H1 (cell line): Measurements from ENCODE around the gene PCYT2. TPM values are rescaled to one million over a fixed set of nuclear protein-coding genes. Genes with fewer than 3 reads are reported as not detected.

Experiments
- CTCF ChIA-PET: fragments of 300-600 bp; sonication (Branson Sonifier 250); formaldehyde crosslinking; loops from one replicate; lab custom pipeline; 2021; ENCODE audit not compliant: partially characterized antibody; lab: Charles Lee
- POLR2A ChIA-PET: fragments of 300-600 bp; sonication (Branson Sonifier 250); formaldehyde crosslinking; loops from one replicate; lab custom pipeline; 2021; ENCODE audit warnings: inconsistent platforms; ENCODE audit not compliant: partially characterized antibody; lab: Charles Lee
- DNase-seq, 2 experiments: peaks; one replicate each; pipeline versions ENCODE4 v3.0.0 to v3.0.0-alpha.2; 2010 to 2022; ENCODE audit warnings: low spot score in 2 of 2, low read depth in 1 of 2, mixed read lengths in 1 of 2
- FAIRE-seq: peaks from 2 replicates; lab custom pipeline; 2011; peaks lifted over from hg19 to GRCh38; lab: Jason Lieb, UNC
- H2AFZ ChIP-seq: 2 replicates; pipeline ENCODE4 v1.8.1; 2012; ENCODE audit warnings: low read length, inconsistent platforms
- H2AK5ac ChIP-seq: 2 replicates; pipeline ENCODE4 v1.6.1; 2013; ENCODE audit warnings: low read depth, low read length
- H2BK120ac ChIP-seq: replicated peaks from 2 replicates; pipeline ENCODE3; 2013; ENCODE audit warnings: low read depth, low read length, inconsistent platforms
- H2BK12ac ChIP-seq: 2 replicates; pipeline ENCODE4 v1.6.1; 2013; ENCODE audit warnings: low read depth, low read length
- H2BK15ac ChIP-seq: 2 replicates; pipeline ENCODE4 v1.6.1; 2013; ENCODE audit warnings: low read length
- H2BK20ac ChIP-seq: 2 replicates; pipeline ENCODE4 v1.6.1; 2013; ENCODE audit warnings: low read length
- H2BK5ac ChIP-seq: 2 replicates; pipeline ENCODE4 v1.6.1; 2013; ENCODE audit warnings: low read depth, low read length
- H3K14ac ChIP-seq: 2 replicates; pipeline ENCODE4 v1.6.1; 2013; ENCODE audit warnings: inconsistent platforms; ENCODE audit not compliant: insufficient read length
- H3K18ac ChIP-seq: 2 replicates; pipeline ENCODE4 v1.6.1; 2013; ENCODE audit warnings: low read length; ENCODE audit errors: extremely low read depth
- H3K23ac ChIP-seq: 2 replicates; pipeline ENCODE4 v1.6.1; 2013; ENCODE audit warnings: inconsistent platforms; ENCODE audit not compliant: insufficient read length
- H3K23me2 ChIP-seq: 2 replicates; pipeline ENCODE4 v1.6.1; 2013; ENCODE audit warnings: low read depth, low read length
- H3K27ac ChIP-seq: 2 replicates; pipeline ENCODE4 v1.6.1; 2011; ENCODE audit warnings: low read depth, low read length, inconsistent platforms
- H3K27me3 ChIP-seq, 4 experiments: replicated peaks in 1 of 4; 1 replicate in 1 of 4; 2 replicates in 3 of 4; pipeline versions ENCODE4 v1.6.1 to v1.8.1; 2011 to 2013; ENCODE audit warnings: low read length in 3 of 4, mild to moderate bottlenecking in 3 of 4, inconsistent platforms in 2 of 4, mixed read lengths in 2 of 4, moderate library complexity in 1 of 4; ENCODE audit not compliant: control insufficient read depth in 3 of 4, insufficient read depth in 3 of 4; ENCODE audit errors: extremely low read depth in 1 of 4
- H3K36me3 ChIP-seq, 4 experiments: 2 replicates each; pipeline versions ENCODE4 v1.6.1 to v1.8.1; 2011 to 2013; ENCODE audit warnings: mild to moderate bottlenecking in 4 of 4, low read length in 3 of 4, moderate library complexity in 2 of 4, control low read depth in 1 of 4, inconsistent platforms in 1 of 4; ENCODE audit not compliant: insufficient read depth in 4 of 4, control insufficient read depth in 2 of 4
- H3K4ac ChIP-seq: replicated peaks from 2 replicates; pipeline ENCODE3; 2013; ENCODE audit warnings: low read length, low read depth, mixed read lengths, inconsistent platforms; ENCODE audit not compliant: insufficient read length
- H3K4me1 ChIP-seq, 4 experiments: replicated peaks in 1 of 4; 1 replicate in 1 of 4; 2 replicates in 3 of 4; pipeline versions ENCODE4 v1.6.1 to v1.8.1; 2011 to 2013; ENCODE audit warnings: low read length in 3 of 4, inconsistent platforms in 2 of 4, mixed read lengths in 1 of 4; ENCODE audit not compliant: insufficient read depth in 4 of 4, control insufficient read depth in 3 of 4
- H3K4me2 ChIP-seq, 2 experiments: 2 replicates each; pipeline versions ENCODE4 v1.6.1 to v1.8.1; 2011 to 2013; ENCODE audit warnings: low read depth in 2 of 2, low read length in 2 of 2, control low read depth in 1 of 2, inconsistent platforms in 1 of 2, mild to moderate bottlenecking in 1 of 2; ENCODE audit not compliant: insufficient read depth in 1 of 2
- H3K4me3 ChIP-seq, 4 experiments: fragments of 200-600, 300-600 bp in 1 of 4; sonication (generic), shearing (Covaris generic), sonication (Bioruptor Twin) in 1 of 4; 2 replicates each; pipeline versions ENCODE4 v1.5.1 to v1.8.1; 2011 to 2016; ENCODE audit warnings: low read length in 4 of 4, low read depth in 3 of 4, control low read depth in 2 of 4, inconsistent platforms in 2 of 4, mild to moderate bottlenecking in 2 of 4, mixed read lengths in 1 of 4, moderate library complexity in 1 of 4; ENCODE audit not compliant: insufficient read depth in 2 of 4; ENCODE audit errors: extremely low read depth in 1 of 4
- H3K56ac ChIP-seq: replicated peaks from 2 replicates; pipeline ENCODE3; 2013; ENCODE audit warnings: low read depth, mild to moderate bottlenecking, mixed read lengths, low read length, inconsistent platforms; ENCODE audit not compliant: insufficient read length
- H3K79me1 ChIP-seq: 2 replicates; pipeline ENCODE4 v1.6.1; 2013; ENCODE audit warnings: low read depth, low read length, control low read depth
- H3K79me2 ChIP-seq, 2 experiments: 2 replicates each; pipeline versions ENCODE4 v1.6.1 to v1.8.1; 2012 to 2013; ENCODE audit warnings: low read length in 2 of 2, mild to moderate bottlenecking in 2 of 2, inconsistent platforms in 1 of 2; ENCODE audit not compliant: insufficient read depth in 2 of 2, control insufficient read depth in 1 of 2
- H3K9ac ChIP-seq, 4 experiments: replicated peaks in 1 of 4; 1 replicate in 1 of 4; 2 replicates in 3 of 4; pipeline versions ENCODE4 v1.6.1 to v1.8.1; 2011 to 2013; ENCODE audit warnings: low read depth in 3 of 4, low read length in 3 of 4, control low read depth in 2 of 4, mild to moderate bottlenecking in 2 of 4, moderate library complexity in 2 of 4, inconsistent platforms in 1 of 4; ENCODE audit errors: extremely low read depth in 1 of 4
- H3K9me3 ChIP-seq, 2 experiments: 2 replicates each; pipeline versions ENCODE4 v1.6.1 to v1.8.1; 2012 to 2013; ENCODE audit warnings: mild to moderate bottlenecking in 2 of 2, moderate library complexity in 2 of 2, control low read depth in 1 of 2, inconsistent platforms in 1 of 2, low read depth in 1 of 2, low read length in 1 of 2, mixed read lengths in 1 of 2; ENCODE audit not compliant: insufficient read depth in 2 of 2
- H4K20me1 ChIP-seq, 2 experiments: replicated peaks in 1 of 2; 2 replicates each; pipeline versions ENCODE3 to v1.8.1; 2011 to 2013; ENCODE audit warnings: inconsistent platforms in 2 of 2, low read length in 2 of 2, mild to moderate bottlenecking in 1 of 2; ENCODE audit not compliant: insufficient read depth in 2 of 2, control insufficient read depth in 1 of 2
- H4K5ac ChIP-seq: 2 replicates; pipeline ENCODE4 v1.6.1; 2013; ENCODE audit warnings: low read length, low read depth, mixed read lengths, inconsistent platforms; ENCODE audit not compliant: insufficient read length
- H4K8ac ChIP-seq: 2 replicates; pipeline ENCODE4 v1.8.0; 2013; ENCODE audit warnings: mild to moderate bottlenecking, moderate library complexity, low read length, inconsistent platforms; ENCODE audit not compliant: insufficient read depth; ENCODE audit errors: extremely low read depth
- H4K91ac ChIP-seq: replicated peaks from 2 replicates; pipeline ENCODE3; 2013; ENCODE audit warnings: low read length, mixed read lengths, inconsistent platforms; ENCODE audit not compliant: insufficient read length
- ASH2L ChIP-seq: fragments of 200-600, 300-600 bp; sonication (generic); IDR thresholded peaks from one replicate; pipeline ENCODE4 v1.7.1; 2017; ENCODE audit warnings: low read length
- HDAC6 ChIP-seq: IDR thresholded peaks from one replicate; pipeline ENCODE4 v1.7.1; 2012; ENCODE audit warnings: low read depth, mild to moderate bottlenecking, inconsistent platforms, low read length, moderate library complexity
- KDM4A ChIP-seq: IDR thresholded peaks from one replicate; pipeline ENCODE4 v1.7.1; 2012; ENCODE audit warnings: low read depth, mild to moderate bottlenecking, moderate library complexity, low read length, inconsistent platforms; ENCODE audit not compliant: severe bottlenecking
- SAP30 ChIP-seq: fragments of 300-600 bp; sonication (generic); IDR thresholded peaks from 2 replicates; pipeline ENCODE4 v1.7.1; 2012; ENCODE audit warnings: low read length, moderate library complexity, mild to moderate bottlenecking, inconsistent platforms; ENCODE audit not compliant: insufficient read depth, insufficient replicate concordance
- SUZ12 ChIP-seq: fragments of 200-600 bp; sonication (generic); IDR thresholded peaks from 2 replicates; pipeline ENCODE4 v1.6.1; 2012; ENCODE audit warnings: mild to moderate bottlenecking, inconsistent platforms, low read length, moderate library complexity, mixed read lengths
- TEAD4 ChIP-seq: IDR thresholded peaks from 2 replicates; pipeline ENCODE4 v1.6.1; 2012; ENCODE audit warnings: low read depth, low read length, inconsistent platforms, mixed read lengths
- YY1 ChIP-seq: IDR thresholded peaks from 2 replicates; pipeline ENCODE4 v1.6.1; 2011; ENCODE audit warnings: low read depth, mild to moderate bottlenecking, low read length
- WGBS, 2 experiments: shearing (Covaris generic) in 1 of 2; methylation state at CpG; one replicate each; pipeline versions ENCODE4 v1.1.6 to v1.1.7; 2013 to 2015; ENCODE audit warnings: low lambda C conversion rate in 2 of 2, mixed read lengths in 2 of 2, inconsistent platforms in 1 of 2, low coverage in 1 of 2, missing lambda C conversion rate in 1 of 2; ENCODE audit not compliant: insufficient replicate concordance in 2 of 2, insufficient coverage in 1 of 2, insufficient read length in 1 of 2; ENCODE audit errors: extremely low coverage in 1 of 2, missing lambda C conversion rate in 1 of 2; 5-methylcytosine and 5-hydroxymethylcytosine counted together
- polyA plus RNA-seq, 7 experiments: library from polyadenylated mRNA; depleted of rRNA in 3 of 7; stranded (reverse) in 5 of 7; unstranded in 2 of 7; fragments of >200 nt in 5 of 7; fragments of 200-250 nt in 2 of 7; gene quantifications; 1 replicate in 5 of 7; 2 replicates in 1 of 7; 4 replicates in 1 of 7; pipeline versions ENCODE4 v1.2.1 to v1.2.3, GENCODE V29; 2011 to 2013; ENCODE audit warnings: missing spikeins in 2 of 7, mixed read lengths in 2 of 7
- total RNA-seq: library from RNA; stranded (reverse); fragmentation: NEBNext Ultra II Directional; extraction: Animal tissue kit (Norgen Biotek cat#: 25700); gene quantifications from 2 replicates; pipeline ENCODE4 v1.2.1, GENCODE V29; 2021
- TF ChIP-seq, protein P1 (sequence below): IDR thresholded peaks from 2 replicates; pipeline ENCODE4 v1.6.1; 2011; ENCODE audit warnings: low read length, improper control_type of control experiment
- TF ChIP-seq, protein P2 (sequence below): IDR thresholded peaks from 2 replicates; pipeline ENCODE4 v1.6.1; 2011; ENCODE audit warnings: low read depth, mild to moderate bottlenecking, low read length; ENCODE audit not compliant: insufficient read depth

Gene PCYT2
- total and polyA plus RNA-seq, 2 of the 8 experiments (the other 6 are each of a cell fraction or from before 2014, with no cell fraction given), result 29.9 to 31.3 TPM

DNA sequence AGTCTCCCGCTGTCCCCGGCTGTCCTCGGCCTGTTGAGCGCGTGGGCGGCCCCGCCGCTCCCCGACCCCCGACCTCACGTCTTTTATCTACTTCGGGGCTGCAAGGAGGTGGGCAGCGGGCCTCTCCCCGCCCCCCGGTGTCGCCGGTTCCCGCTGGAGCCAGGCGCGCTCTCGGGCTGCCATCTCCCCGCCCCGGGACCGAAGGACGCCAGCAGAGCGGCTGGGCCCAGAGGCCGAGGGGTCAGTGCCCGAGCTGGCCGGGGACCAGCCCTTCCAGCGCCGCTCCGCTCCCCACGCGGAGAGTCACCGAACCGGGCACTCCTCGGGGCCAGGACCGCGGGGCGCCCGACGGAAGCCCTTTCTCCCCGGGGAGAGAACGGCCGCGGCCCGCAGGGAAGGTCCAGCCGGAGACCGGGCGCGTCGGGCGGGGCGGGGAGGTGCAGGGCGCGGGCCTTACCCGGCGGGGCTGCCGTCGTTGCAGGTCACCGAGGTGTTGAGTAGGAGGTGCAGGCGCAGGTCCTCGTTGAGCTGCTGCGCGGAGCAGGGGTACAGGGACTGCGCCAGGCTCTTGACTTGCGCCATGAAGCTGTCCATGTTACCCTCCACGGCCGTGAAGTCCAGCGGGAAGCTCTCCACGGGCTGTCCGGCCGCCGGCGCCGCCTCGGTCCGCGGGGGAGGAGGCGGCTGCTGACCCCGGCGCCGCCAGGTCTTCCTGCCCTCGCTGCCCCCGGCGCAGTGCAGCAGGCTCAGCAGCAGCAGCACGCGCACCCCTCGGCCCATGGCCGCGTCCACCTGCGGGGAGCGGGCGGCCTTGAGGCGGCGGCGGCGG, 49.1 kb upstream of the PCYT2 start:
- Histone ChIP-seq H3K23ac (no peak overlapping the region), H2BK12ac (no peak overlapping the region; the same call in 1 of the 2 replicates), H3K27ac (no peak overlapping the region), H2BK5ac (no peak overlapping the region), H3K36me3 (peaks cover 0 to 13% (median 0%) of the 10 kb centered on the region in 4 experiments; a peak in 1 of 8 replicates), H2BK20ac (no peak overlapping the region), H4K20me1 (peaks cover 2 to 3% of the 10 kb centered on the region in 2 experiments), H3K79me1 (no peaks in the 10 kb centered on the region), H4K8ac (peak overlapping the region; percentile 80; the same call in 1 of the 2 replicates), H3K14ac (no peak overlapping the region), H4K91ac (no peak overlapping the region), H3K4ac (no peak overlapping the region), H4K5ac (no peak overlapping the region), H3K4me3 (peak overlapping the region in 1 of 4 experiments; percentile 52; a peak in 4 of 8 replicates), H3K4me1 (peaks cover 0 to 6% (median 1%) of the 10 kb centered on the region in 4 experiments; a peak in 4 of 7 replicates), H3K27me3 (peaks cover 46 to 80% (median 65%) of the 10 kb centered on the region in 4 experiments), H3K18ac (no peak overlapping the region; the same call in 1 of the 2 replicates), H3K56ac (no peak overlapping the region), H3K23me2 (peaks cover 4% of the 10 kb centered on the region; the same call in 1 of the 2 replicates), H2BK120ac (no peak overlapping the region), H3K9me3 (no peaks in the 10 kb centered on the region), H2AFZ (no peak overlapping the region), H3K79me2 (no peaks in the 10 kb centered on the region), H2AK5ac (no peak overlapping the region), H3K9ac (no peak overlapping the region), H3K4me2 (peak overlapping the region; percentile 31 to 63), H2BK15ac (no peak overlapping the region)
- 13% methylated on average over 53 of the region's 98 CpGs; no CpG with 5 or more reads in 1 of the 2 experiments for WGBS, 2 experiments
- FAIRE-seq, result no peak
- CTCF ChIA-PET, result interaction anchor here (0.6 to 5.1 kb wide), 21 partner anchors 9 to 75 kb away, joined by 3 to 22 read pairs (median 5); partner anchors contain the start of genes ANAPC11 and ASPSCR1
- POLR2A ChIA-PET, result interaction anchor here (0.7 to 3.0 kb wide), 8 partner anchors 8 to 91 kb away, joined by 3 to 14 read pairs (median 6); partner anchors contain the start of gene PYCR1
- peak in 1 of 2 experiments; percentile 68 for DNase-seq
- TF ChIP-seq KDM4A (peak; percentile 19), SUZ12 (peak; percentile 89), TEAD4 (no peak), YY1 (no peak), ASH2L (no peak), SAP30 (no peak), HDAC6 (no peak)
- TF ChIP-seq, protein P1, sequence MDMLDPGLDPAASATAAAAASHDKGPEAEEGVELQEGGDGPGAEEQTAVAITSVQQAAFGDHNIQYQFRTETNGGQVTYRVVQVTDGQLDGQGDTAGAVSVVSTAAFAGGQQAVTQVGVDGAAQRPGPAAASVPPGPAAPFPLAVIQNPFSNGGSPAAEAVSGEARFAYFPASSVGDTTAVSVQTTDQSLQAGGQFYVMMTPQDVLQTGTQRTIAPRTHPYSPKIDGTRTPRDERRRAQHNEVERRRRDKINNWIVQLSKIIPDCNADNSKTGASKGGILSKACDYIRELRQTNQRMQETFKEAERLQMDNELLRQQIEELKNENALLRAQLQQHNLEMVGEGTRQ, result no peak
- TF ChIP-seq, protein P2, sequence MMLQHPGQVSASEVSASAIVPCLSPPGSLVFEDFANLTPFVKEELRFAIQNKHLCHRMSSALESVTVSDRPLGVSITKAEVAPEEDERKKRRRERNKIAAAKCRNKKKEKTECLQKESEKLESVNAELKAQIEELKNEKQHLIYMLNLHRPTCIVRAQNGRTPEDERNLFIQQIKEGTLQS, result no peak
